DMS53 treated with DMSO at 0.1 percent for 48 hours (cell line): ENCODE data around the gene SLC25A12.

Experiments
- DNase-seq: peaks from one replicate; lab custom pipeline; 2025; ENCODE audit not compliant: unreplicated experiment; lab: John Stamatoyannopoulos, UW

Gene SLC25A12

GRCh38 chr2:171889808-171890207 lies 4.2 kb downstream of the SLC25A12 start:
- peak; percentile 61 for DNase-seq

- DNase-seq: no peak
Observed at GRCh38 chr2:171889333-171889732, 4.7 kb downstream of the SLC25A12 start.

- no peak for DNase-seq
Observed at GRCh38 chr2:171883275-171883893, 10.7 kb downstream of the SLC25A12 start.

GRCh38 chr2:171882089-171882769 lies 11.8 kb downstream of the SLC25A12 start:
- no peak for DNase-seq

- DNase-seq: no peak
Observed at GRCh38 chr2:171880774-171881173, 13.3 kb downstream of the SLC25A12 start.

- DNase-seq: no peak
Observed at GRCh38 chr2:171879865-171880264, 14.2 kb downstream of the SLC25A12 start.

- DNase-seq: peak; percentile 73
Observed at GRCh38 chr2:171878481-171878993, 15.5 kb downstream of the SLC25A12 start.

- no peak for DNase-seq
Observed at GRCh38 chr2:171874963-171875362, 19.1 kb downstream of the SLC25A12 start.

GRCh38 chr2:171874517-171874916 lies 19.5 kb downstream of the SLC25A12 start:
- no peak for DNase-seq

- no peak for DNase-seq
Observed at GRCh38 chr2:171864357-171864985, 29.6 kb downstream of the SLC25A12 start.

- no peak for DNase-seq
Observed at GRCh38 chr2:171862501-171862900, 31.5 kb downstream of the SLC25A12 start.

- DNase-seq: no peak
Observed at GRCh38 chr2:171858397-171858958, 35.6 kb downstream of the SLC25A12 start.

GRCh38 chr2:171855401-171855800 lies 38.6 kb downstream of the SLC25A12 start:
- no peak for DNase-seq

- no peak for DNase-seq
Observed at GRCh38 chr2:171852366-171852888, 41.6 kb downstream of the SLC25A12 start.

GRCh38 chr2:171847627-171848026 lies 46.4 kb downstream of the SLC25A12 start:
- DNase-seq: no peak

GRCh38 chr2:171846894-171847293 lies 47.1 kb downstream of the SLC25A12 start:
- no peak for DNase-seq

- no peak for DNase-seq
Observed at GRCh38 chr2:171841996-171842395, 52.0 kb downstream of the SLC25A12 start.

GRCh38 chr2:171837736-171838135 lies 56.3 kb downstream of the SLC25A12 start:
- DNase-seq: no peak

- no peak for DNase-seq
Observed at GRCh38 chr2:171836146-171836910, 57.7 kb downstream of the SLC25A12 start.

GRCh38 chr2:171835386-171835785 lies 58.7 kb downstream of the SLC25A12 start:
- DNase-seq: no peak

- DNase-seq: no peak
Observed at GRCh38 chr2:171834286-171834685, 59.8 kb downstream of the SLC25A12 start.
